GM19023 (cell line): ENCODE results near the gene TOPBP1.

ENCODE experiments used
- ATAC-seq: cut with Tn5 transposase; IDR thresholded peaks from one replicate; pipeline ENCODE4 v1.9.1; 2021; ENCODE audit warnings: mild to moderate bottlenecking, moderate library complexity; ENCODE audit not compliant: unreplicated experiment

Gene TOPBP1

DNA sequence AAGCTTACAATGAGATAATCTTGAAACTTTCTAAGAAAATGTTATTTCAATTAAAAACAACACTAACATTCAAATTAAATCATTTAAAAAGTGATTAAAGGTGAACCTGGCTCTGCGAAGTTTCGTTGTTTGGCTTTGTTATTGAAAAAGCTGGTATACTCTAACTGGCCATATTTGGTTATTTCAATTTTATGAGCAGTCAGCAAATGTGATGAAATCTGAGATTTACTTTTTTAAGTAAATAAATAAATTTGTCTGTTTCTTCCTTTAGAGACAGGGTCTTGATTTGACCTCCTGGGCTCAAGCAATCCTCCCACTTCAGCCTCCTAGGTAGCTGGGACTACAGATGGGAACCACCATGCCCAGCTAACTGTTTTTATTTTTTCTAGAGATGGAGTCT lies 50.2 kb downstream of the TOPBP1 start:
- ATAC-seq, result no peak

DNA sequence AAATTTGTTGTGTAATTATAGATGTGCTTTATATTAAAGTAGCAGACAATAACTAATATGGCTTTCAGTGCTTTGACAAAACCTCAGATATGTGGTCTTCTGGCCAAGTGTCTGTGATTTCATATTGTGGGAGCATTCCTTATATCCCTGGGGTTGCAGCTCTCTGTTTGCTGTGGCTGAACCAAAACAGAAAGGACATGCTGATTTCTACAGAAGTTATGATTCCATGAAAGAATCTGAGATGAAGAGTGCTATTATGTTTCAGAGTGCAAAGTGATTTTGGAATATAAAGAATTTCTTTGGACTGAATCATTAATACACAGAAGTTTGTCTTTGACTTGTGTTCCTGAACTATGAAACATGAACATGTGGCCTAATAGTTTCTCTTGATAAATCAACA lies 51.7 kb downstream of the TOPBP1 start:
- no peak for ATAC-seq

DNA sequence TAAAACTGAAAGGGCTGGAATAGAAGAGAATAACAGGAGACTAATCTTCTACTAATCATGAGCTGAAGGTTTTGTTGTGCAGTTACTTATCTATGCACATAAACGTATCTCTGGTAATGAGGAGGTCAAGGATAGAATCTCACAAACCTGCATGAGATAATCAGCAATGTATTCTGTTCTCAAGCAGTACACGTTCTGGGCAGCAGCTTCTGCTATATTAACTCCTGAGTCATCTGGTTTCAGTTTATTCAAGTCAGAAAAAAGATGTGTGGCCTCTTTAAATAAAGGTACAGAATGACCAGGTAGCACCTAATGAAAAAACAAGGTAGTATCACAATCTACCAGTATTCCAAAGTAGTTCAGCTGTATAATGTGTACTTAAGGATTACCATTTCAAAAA lies 53.4 kb downstream of the TOPBP1 start:
- no peak for ATAC-seq

DNA sequence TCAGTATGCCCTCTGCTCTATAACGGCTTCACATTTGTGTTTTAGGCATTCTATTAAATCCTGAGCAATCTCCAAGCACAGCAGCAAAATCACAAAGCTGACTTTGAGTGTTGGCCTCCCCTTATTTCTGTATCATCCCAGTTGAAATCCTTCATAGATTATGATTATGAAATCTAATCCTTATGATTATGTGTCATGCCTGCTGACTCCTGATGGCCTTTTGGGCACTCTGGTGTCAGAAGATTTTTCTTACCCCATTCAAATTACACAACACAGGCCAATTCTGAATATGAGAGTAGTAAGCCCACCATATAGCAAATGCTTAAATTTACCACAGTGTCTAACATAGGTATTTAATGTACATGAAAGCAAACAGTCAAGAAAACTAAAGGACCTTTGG lies 53.9 kb downstream of the TOPBP1 start:
- no peak for ATAC-seq

DNA sequence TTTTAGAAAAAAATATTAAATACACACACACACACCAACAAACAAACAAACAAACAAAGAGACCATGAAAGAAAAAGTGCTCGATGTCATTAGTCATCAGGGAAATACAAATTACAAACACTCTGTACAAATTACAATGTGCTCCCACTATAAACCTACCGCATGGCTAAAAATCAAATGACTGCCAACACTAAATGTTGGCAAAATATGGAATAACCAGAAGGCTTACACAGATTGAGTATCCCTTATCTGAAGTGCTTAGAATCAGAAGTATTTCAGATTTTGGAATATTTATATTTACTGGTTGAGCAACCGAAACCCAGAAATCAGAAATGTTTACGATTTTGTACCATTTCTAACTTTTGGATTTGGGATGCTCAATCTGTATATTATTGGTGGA lies 54.8 kb downstream of the TOPBP1 start:
- ATAC-seq, result no peak

DNA sequence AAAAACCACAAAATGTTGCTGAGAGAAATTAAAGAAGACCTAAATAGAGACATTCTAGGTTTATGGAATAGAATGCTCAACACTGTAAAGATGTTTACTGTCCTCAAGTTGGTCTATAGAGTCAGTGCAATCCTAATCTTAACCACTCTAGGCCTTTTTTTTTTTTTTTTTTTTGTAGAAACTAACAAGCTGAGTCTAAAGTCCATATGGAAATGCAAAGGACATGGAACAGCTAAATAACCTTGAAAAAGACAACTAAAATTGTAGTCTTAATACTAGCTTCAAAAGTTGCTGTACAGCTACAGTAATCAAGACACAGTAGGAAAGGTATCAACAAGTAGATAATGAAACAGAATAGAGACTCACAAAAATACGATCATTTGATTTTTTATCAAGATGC lies 55.4 kb downstream of the TOPBP1 start:
- ATAC-seq, result no peak

- no peak for ATAC-seq
Measured at GRCh38 chr3:133600572-133601081, 61.1 kb downstream of the TOPBP1 start.

- ATAC-seq, result no peak
Measured at GRCh38 chr3:133599280-133599679, 62.5 kb downstream of the TOPBP1 start.

DNA sequence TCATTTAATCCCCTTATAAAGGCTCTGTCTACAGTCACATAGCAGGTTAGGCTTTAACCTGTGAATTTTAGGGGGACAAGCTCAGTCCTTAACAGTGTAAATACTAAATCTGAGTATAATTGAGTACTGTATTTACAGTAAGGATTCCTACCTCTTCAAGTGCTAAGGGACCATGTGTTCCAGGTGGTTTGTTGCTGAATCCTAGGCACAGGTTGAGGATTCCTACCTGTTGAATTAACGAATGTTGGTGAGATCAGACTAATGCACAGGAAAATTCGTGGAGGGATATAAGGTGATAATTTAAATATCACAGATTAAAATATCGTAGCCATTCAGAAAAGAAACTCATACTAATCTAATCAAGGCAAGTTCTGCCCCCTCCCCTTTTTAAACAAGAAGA lies 63.3 kb downstream of the TOPBP1 start:
- no peak for ATAC-seq

DNA sequence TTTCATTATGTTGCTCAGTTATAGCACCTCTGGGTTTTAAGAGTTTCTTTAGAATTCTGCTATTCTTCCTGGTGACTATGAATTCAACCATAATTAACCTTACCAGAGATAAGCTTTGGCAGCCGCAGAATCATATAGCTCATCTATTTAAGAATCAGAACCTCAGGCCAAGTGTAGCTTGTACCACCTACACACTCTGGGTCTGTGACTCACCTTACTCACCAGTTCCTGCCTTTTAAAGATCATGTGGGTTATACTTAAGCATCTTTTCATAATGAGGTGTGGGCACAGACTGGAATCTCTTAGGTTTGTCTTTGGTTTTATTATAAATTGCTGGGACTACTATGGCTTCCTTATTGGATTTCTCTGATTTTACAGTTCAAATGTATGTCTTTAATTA lies 66.4 kb downstream of the TOPBP1 start:
- no peak for ATAC-seq

DNA sequence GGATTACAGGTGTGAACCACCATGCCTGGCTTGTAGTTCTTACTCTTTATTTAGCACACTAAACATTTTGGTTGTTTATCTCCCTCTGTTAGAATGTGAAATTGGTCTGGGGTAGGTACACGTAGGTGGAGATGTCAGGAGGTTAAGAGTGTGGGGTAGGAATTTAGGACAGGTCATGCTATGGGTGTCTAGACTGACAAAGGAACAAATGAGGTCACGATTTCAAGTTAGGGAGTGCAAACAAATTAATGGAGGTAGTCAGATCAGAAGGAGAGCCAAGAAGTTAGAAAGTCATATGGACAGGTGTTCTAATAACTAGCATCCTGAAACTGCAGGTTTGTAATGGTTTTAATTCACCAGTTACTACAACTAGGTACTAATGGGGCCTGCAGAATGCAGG lies 68.5 kb downstream of the TOPBP1 start:
- no peak for ATAC-seq

GRCh38 chr3:133592843-133593242 lies 68.9 kb downstream of the TOPBP1 start:
- ATAC-seq, result no peak

DNA sequence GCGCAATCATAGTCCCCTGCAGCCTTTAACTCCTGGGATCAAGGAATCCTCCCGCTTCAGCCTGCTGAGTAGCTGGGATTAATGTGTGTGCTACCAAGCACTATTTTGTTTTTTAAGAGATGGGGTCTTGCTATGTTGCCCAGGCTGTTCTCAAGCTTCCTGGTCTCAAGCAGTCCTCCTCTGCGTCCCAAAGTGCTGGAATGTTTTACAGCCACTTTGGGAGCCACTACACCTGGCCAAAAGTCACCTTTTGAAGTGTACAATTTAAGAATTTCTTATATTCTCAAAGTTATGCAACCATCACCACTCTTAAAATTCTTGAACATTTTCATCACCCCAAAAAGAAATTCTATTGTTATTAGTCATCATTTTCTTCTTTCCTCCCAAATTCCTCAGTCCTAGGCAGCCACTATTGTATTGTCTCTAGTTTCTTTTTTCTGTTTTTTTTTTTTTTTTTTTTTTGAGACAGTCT lies 70.4 kb downstream of the TOPBP1 start:
- no peak for ATAC-seq

- ATAC-seq, result no peak
Measured at GRCh38 chr3:133589503-133589902, 72.2 kb downstream of the TOPBP1 start.

- ATAC-seq, result no peak
Measured at GRCh38 chr3:133588784-133589465, 72.8 kb downstream of the TOPBP1 start.

GRCh38 chr3:133588035-133588434 lies 73.7 kb downstream of the TOPBP1 start:
- ATAC-seq, result no peak

GRCh38 chr3:133583396-133583795 lies 78.3 kb downstream of the TOPBP1 start:
- ATAC-seq, result no peak

- ATAC-seq, result no peak
Measured at GRCh38 chr3:133578548-133579191, 83.1 kb downstream of the TOPBP1 start.

DNA sequence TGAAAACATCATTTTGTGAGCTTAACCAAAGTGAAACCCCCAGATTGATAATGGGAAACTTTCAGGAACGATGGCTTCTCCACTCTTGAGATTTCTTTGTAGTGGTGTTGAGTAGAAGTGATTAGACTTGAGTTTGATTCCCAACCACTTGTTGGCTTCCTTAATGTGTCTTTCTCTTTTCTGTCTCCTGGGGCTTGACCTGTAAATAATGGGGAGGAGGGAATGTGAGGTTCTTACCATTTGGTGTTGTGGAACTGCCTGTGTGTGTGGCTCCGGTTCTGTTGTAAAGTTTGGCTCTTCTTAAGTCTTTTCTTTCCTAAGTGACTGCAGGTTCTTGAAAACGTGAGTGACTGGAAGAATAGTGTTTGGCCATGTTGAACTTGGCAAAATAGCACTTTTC lies 85.6 kb downstream of the TOPBP1 start:
- ATAC-seq, result no peak

DNA sequence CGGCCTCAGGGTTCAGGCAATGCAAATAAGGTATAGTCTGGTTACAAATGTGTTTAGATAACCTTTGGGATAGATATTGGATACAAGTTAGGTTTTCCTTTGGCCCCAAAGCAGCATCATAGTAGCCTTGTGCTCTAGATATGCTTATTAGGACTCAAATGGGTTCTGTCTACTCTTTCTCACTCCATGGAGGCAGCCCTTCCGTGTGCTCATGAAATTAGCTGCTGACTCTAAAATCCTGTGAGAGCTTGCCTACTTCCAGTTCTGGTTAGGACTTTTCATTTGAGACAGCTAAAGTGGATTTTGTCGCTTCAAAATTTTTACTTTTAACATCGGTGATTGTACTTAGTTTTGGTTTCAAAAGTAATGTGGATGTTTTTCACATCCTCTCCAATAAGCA lies 86.7 kb downstream of the TOPBP1 start:
- no peak for ATAC-seq

DNA sequence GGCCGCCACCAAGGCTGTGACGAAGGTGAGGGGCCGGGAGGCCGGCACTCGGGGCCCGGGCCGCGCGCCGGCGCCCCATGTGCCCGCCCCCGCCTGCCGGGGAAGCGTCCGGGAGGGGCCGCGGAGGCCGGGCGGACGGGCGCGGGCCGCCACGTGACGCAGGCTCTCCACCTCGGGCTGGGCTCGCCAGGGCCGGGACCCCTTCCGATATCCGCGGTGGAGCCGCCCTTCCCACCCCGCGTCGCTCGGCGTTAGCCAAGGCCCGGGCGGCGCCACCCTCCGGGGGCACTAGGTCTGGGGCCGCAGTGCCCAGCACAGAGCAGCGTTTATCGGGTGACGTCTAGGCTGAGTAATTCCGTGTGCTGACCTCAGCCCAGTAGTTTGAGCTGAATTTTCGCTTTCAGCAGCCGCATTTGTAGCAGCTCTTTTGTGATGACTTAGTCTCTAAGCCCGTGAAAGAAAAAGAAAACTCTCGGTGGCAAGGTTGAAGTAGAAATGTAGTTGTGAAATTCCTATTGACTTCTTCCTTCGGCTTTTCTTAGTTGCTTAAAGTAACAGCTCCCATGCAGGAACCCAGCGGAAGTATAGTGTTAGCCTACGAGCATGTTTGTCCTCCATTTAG lies 87.4 kb downstream of the TOPBP1 start:
- peak; percentile 31 for ATAC-seq

- ATAC-seq, result peak; percentile 33
Measured at GRCh38 chr3:133573629-133574194, 88.0 kb downstream of the TOPBP1 start, which contains the start of gene CDV3. Gene CDV3, plus strand, starts transcription at chr3:133573686. Its CDS starts 359 bp downstream, at chr3:133574045.
